GM19240 (cell line): Measurements from ENCODE around the gene KLHL40.
"Not testable (repeated sequence)": the region's sequence is repeated elsewhere in the genome, so short reads cannot be mapped to it uniquely, and the experiment has no call there.

Source experiments
- DNase-seq: peaks from one replicate; pipeline ENCODE4 v3.0.0; 2011; ENCODE audit warnings: low spot score; ENCODE audit not compliant: insufficient read length

KLHL40 gene

DNA sequence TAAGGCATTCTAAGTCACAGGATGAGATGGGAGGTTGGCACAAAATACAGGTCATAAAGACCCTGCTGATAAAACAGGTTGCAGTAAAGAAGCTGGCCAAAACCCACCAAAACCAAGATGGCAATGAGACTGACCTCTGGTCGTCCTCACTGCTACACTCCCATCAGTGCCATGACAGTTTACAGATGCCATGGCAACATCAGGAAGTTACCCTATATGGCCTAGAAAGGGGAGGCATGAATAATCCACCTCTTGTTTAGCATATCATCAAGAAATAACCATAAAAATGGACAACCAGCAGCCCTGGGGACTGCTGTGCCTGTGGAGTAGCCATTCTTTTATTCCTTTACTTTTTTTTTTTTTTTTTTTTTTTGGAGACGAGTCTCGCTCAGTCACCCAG, 37.1 kb downstream of the KLHL40 start:
- DNase-seq: not testable (repeated sequence)

DNA sequence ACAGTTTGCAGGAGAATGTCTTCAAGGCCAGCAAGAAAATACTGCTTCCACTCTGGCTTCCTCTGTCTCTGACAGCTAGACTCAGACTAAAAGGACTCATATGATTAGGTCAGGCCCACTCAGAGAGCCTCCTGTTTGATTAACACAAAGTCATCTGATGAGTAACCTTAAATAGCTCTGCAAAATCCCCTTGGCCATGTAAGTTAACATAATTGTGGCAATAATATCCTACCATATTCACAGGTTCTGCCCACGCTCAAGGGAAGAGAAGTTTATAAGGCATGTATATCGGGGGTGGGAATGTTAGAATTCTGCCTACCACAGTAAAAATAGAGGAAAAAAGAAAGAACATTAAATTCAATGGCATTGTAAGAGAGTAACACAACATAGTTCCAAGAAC, 37.9 kb downstream of the KLHL40 start:
- DNase-seq: no peak

DNA sequence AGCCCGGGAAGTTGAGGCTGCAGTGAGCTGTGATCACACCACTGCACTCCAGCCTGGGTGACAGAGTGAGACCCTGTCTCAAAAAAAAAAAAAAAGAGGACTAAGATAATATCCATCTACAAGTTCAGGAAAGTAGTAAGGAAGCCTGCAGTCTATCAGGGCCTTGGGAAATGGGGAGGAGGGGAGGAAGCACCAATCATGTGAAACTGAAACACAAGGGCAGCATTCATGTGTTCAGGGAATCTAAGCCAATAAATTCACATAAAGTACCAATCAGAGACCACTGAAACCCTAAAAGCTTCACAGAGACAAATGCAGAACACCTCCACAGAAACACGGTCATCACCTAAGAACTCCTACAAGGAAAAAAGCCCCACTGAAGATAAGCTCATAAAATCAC, 40.1 kb downstream of the KLHL40 start:
- no peak for DNase-seq

- DNase-seq: no peak
Measured at GRCh38 chr3:42728056-42728455, 42.7 kb downstream of the KLHL40 start.

- no peak for DNase-seq
Measured at GRCh38 chr3:42728668-42729364, 43.5 kb downstream of the KLHL40 start.

DNA sequence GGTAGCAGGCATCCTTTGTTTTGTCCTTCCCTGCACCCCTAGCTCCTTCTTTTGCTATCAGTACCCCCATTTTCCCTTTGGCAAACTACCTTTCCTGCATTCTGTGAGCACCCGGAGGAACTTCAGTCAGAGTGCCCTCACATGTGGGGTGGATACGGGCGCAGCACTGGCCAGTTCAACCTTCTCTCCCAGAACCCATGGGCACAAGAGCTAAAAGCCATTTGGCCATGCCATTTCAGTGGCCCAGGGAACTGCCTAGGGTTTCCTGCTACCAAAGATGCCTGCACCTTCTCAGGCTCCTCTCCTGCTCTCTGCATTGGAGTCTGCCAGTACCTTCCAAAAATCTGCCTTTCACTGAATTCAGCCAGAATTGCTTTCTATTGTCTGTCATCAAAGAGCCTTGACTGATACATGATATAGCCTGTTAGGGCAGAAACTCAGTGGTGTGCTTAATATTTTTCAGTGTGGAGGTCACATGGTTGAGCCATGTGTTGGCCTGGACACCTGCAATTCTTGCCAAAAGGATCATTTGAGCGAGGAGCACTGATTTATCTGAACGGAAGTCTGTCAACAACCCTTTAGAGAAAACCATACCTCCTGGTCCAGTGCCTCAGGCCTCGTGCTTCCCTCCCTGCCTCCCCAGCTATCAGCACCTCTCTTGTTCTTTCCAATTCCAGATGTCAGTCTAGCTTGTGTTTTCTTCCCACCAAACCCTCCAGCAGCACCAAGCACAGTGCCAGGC, 44.2 kb downstream of the KLHL40 start:
- no peak for DNase-seq

DNA sequence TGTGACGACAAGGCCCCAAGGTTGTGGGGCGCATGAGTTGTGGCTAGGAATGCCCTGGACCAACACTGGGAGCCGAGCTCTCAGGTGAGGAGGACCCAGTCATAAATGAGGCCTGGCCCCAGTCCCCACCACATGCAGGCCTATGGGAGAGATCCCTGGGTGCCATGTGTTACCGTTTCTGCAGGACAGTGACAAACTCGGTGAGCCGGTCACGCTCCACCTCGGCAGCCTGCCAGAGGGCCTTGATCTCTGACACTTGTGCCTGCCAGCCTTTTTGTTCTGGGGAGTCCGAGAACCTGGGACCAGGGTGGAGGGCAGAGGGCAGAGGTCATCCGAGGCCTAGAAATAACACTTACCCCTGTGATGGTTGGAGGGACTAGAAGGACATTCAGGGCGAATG, 45.0 kb downstream of the KLHL40 start:
- DNase-seq: no peak

GRCh38 chr3:42730706-42731420, 45.5 kb downstream of the KLHL40 start:
- DNase-seq: no peak

- DNase-seq: no peak
Measured at GRCh38 chr3:42731476-42732195, 46.3 kb downstream of the KLHL40 start.

DNA sequence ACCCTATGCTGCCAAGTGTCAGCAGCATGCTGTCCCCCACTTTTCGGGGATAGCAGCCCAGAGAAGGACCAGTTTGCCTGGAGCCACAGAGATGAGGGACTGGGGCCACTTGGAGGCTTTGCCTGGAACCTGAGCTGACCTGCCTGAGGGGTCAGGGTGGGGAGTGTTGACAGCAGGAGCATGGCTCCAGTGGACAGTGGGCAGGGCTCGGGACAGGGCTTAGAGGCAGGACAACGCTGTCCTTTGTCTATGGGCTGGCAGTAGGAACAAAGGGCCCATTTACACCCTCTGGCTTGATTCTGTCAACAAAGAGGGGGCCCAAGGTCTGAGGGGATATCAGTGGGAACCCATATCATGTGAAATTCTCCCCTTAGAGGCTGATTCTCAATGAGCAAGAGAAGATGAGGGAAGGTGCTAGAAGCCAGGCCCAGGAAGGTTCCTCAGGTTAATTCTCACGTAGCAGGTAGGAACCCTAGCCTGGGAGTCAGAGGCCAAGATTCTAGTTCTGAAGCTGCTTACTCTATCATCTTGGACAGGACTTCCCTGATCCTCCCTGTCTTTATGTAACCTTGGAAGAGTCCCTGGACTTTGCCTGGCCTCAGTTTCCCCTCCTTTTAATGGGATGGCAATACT, 47.0 kb downstream of the KLHL40 start:
- DNase-seq: no peak

DNA sequence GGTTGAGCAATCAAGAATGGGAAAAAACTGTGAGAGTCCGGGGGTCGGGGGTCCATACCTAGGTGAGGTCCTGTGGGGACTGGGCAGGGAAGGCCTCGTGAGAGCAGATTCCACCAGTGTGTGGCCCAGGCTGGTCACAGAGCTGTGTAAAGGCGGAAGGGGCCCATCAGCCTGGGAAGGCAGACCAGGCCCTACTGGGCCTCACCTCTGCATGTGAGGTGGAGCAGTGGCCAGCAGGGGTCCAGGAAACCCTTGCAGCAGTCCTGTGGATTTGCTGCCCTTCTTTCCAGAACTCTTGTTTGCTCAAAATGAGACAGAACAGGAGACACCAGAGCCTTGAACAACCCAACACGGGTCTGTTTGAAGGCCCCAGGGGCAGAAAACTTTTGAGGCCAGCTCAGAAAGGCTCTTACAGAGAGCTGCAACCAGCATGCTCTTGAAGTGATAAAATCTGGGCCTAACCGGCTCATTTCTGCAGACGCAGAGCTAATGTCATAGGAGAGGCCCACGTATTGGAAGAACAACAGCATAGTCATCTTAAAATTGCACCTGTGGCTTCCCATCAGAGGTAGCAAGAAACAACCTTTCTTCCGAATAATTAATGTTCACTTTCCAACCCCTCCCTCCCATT, 47.6 kb downstream of the KLHL40 start:
- no peak for DNase-seq

DNA sequence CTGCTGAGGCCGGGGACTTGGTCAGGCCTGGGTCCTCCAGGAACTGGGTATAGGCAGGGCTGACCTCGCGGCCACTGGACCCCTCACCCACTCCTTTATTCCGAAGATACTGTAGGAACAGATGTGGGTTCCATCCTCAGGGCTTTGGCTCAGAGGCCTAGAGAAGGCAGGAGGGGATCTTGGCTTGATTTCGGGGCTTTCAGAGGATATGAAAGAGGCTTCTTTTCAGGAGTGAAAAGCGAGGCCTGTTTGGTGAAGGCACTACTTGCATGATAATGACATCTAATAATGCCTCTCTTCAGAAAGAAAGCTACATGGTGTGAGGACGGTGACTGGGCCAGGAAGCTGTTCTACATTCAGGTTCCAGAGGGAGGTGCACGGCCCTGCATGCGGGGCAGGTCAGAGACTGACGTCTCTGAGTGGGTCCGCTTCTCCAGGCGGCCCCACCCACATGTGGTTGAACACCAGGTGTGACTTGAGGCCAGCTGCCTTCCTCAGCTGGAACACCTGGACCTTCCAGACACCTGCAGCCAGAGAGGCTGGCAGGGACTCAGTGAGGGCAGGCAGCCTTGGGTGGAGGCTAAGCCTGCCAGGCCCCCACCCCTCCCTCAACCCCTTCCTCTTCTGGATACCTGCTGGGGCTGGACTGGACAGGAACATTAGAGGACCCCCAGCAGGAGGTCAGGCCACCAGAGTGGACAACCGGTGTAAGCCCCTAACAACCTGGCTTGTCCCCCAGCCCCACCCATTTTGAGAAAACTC, 48.3 kb downstream of the KLHL40 start:
- DNase-seq: no peak

DNA sequence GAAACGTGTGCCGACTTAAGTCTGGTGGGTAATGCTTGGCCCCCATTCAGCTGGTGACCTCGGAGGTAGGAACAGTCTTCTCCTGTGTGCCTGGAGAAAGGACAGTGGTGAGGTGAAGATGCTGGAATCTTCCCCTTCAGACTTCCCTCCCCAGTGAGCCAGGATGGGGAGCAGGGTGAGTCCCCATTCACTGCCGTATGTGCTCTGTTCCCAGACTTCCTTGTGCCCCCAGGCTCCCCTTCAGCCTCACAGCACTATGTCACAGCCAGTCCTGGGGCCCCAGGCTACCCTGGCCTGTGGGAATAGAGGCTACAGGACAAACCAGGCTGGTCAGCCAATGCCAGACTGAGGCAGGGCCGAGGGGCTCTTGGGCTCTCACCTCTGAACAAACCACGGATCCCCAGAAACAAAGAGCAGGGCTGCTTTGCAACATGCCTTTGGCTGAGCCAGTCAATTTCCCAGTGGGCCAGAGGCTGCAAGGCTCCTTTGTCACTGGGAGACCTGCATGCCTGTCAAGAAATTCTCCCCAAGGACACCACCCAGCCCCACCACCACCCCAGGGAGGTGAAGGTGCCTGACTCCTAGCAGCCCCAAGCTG, 49.0 kb downstream of the KLHL40 start:
- DNase-seq: no peak

DNA sequence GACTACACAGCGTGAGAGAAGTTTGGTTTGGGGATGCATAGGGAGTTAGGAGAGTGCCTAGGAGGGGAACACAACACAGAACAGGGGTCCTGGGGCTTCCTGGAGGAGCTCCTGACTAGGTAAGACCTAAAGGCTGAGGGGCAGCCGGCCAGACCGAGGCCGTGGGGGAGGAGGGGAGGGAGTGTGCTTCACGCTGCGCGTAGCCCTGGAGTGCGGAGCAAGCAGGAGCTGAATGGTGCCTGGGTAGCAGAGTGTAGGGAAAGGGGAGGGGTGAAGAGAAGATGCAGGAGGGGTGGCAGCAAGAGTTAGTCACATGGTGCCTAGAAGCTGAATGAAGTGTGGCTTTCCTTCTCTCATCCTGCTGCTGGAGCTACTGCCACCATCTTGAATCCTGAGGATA, 49.7 kb downstream of the KLHL40 start:
- DNase-seq: no peak

DNA sequence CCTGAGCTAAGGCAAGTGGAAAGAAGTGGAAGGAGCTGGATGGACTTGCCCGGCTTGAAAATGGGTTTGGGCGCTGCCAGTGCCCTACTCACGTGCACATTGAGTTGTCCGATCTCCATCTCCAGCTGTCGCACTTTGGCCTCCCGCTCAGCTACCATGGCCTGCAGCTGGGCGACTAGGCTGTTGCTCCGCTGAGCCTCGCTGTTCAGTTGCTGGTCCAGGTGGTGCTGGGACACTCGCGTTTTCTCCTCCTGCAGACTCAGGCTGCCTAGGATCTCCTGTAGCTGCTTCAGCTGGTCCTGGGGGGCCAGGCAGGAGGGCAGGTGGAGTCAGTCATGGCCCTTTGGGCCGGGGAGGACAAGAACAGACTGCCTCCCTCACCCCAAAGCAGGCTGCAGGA, 50.3 kb downstream of the KLHL40 start:
- no peak for DNase-seq

DNA sequence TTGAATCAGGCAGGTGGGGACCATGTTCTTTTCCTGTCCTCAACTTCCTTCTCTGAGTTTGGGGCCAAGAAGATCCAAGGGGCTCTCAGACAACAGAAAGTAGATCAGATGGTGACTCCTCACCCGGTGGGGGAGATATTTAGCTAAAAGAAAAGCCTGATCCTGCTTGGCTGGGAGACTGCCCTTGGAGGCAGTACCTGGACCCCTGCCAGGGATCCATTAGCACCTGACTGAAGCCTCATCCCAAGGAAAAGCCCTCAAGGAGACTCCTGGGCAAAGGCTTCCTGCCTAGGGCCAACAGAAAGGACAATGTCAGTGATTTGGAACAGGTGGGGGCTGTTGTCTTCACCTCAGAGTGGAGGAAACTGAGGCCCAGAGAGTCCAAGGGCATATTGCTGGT, 50.7 kb downstream of the KLHL40 start:
- DNase-seq: no peak

GRCh38 chr3:42736531-42736930, 51.2 kb downstream of the KLHL40 start:
- no peak for DNase-seq

DNA sequence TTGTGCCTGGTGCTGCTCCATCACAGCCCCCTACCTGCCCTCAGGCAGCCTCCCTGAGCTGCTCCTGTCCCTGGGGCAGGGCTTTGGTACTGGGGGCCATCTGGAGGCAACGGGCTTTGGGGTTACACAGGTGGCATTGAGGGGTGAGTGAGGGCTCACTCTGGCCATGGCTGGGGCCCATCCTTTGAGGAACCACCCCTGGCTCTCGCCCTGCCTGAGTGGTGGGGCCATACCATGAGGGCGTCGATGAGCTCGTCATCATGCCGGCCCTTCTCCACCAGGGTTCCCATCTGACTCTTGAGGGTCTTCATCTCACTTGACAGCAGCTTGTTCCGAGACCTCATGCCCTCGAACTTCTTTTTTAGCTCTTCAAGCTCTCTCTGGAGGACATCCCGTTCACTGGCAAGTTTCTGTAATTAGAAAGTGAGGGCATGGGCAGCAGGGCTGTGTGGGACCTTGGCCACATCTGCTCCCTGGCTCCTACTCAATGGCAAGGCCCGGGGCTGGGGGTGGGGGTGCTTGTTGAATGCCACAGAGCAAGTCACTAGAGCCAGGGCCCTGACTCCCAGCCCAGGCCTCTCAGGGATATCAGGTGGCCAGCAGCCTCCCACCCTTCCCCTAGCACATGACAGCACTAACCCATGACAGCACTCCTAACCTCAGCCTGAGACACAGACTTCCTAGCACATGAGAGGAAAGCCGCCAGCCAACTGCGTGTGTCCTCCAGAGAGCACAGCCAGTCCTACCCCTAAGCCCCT, 54.2 kb downstream of the KLHL40 start:
- DNase-seq: no peak

GRCh38 chr3:42741796-42742195, 56.5 kb downstream of the KLHL40 start:
- DNase-seq: no peak
